Measurements from ENCODE around the gene KIF5B.

DNA sequence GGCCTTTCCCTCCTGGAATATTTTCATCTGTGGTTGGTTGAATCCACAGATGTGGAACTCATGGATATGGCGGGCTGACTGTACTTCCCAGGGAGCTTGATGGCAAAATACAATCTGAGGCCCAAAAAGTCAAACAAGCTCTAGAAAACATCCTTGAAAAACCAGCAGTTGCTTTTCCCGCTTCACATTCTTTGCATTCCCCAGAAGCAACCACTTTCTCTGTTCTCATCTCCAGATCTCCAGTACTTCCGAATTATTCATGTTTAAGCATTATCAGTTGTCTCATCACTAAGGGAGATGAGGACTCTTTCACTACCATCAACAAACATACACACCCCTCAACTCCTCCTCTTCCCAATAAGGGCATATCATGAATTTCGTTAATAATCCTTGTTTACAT lies 55.3 kb downstream of the KIF5B start:
- TF ChIP-seq, protein P1, sequence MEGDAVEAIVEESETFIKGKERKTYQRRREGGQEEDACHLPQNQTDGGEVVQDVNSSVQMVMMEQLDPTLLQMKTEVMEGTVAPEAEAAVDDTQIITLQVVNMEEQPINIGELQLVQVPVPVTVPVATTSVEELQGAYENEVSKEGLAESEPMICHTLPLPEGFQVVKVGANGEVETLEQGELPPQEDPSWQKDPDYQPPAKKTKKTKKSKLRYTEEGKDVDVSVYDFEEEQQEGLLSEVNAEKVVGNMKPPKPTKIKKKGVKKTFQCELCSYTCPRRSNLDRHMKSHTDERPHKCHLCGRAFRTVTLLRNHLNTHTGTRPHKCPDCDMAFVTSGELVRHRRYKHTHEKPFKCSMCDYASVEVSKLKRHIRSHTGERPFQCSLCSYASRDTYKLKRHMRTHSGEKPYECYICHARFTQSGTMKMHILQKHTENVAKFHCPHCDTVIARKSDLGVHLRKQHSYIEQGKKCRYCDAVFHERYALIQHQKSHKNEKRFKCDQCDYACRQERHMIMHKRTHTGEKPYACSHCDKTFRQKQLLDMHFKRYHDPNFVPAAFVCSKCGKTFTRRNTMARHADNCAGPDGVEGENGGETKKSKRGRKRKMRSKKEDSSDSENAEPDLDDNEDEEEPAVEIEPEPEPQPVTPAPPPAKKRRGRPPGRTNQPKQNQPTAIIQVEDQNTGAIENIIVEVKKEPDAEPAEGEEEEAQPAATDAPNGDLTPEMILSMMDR (IDR thresholded peaks at IDR 0.05 in 2 of 3, conservative IDR thresholded peaks at IDR 0.05 in 1 of 3; ENCODE audit: control insufficient read depth in 2 of 3, extremely low read depth in 1 of 3, insufficient read depth in 1 of 3, low read depth in 3 of 3, low read length in 3 of 3), result no peak
- no peak for TF ChIP-seq PAX8 (IDR thresholded peaks at IDR 0.05)

Data from GM12878 (cell line).